Astrocyte (in vitro differentiated cells and primary cell): Measurements from ENCODE around the gene ALPG. TPM values are rescaled to one million over a fixed set of nuclear protein-coding genes. Genes with fewer than 3 reads are reported as not detected.
A peak's percentile ranks its signal among the peaks of the same experiment; 100 is the strongest.

ENCODE experiments used
- DNase-seq: peaks from one replicate; pipeline ENCODE4 v3.0.0-alpha.2; 2010; ENCODE audit warnings: low read depth
- FAIRE-seq: peaks from 2 replicates; lab custom pipeline; 2011; peaks lifted over from hg19 to GRCh38; lab: Jason Lieb, UNC
- H2AFZ ChIP-seq: 2 replicates; pipeline ENCODE4 v1.6.0; 2012; ENCODE audit warnings: low read depth, low read length, inconsistent platforms
- H3K27ac ChIP-seq: 2 replicates; pipeline ENCODE4 v1.5.1; 2011; ENCODE audit warnings: low read depth, low read length, inconsistent platforms
- H3K27me3 ChIP-seq: 2 replicates; pipeline ENCODE4 v1.6.0; 2011; ENCODE audit warnings: low read length, inconsistent platforms; ENCODE audit not compliant: insufficient read depth
- H3K36me3 ChIP-seq: 2 replicates; pipeline ENCODE4 v1.5.1; 2011; ENCODE audit warnings: low read length, inconsistent platforms; ENCODE audit not compliant: insufficient read depth
- H3K4me1 ChIP-seq: 2 replicates; pipeline ENCODE4 v1.5.1; 2011; ENCODE audit warnings: low read length, inconsistent platforms; ENCODE audit not compliant: insufficient read depth
- H3K4me2 ChIP-seq: 2 replicates; pipeline ENCODE4 v1.6.0; 2012; ENCODE audit warnings: low read length, inconsistent platforms
- H3K4me3 ChIP-seq: 2 replicates; pipeline ENCODE4 v1.5.1; 2011; ENCODE audit warnings: low read depth, mild to moderate bottlenecking, low read length, inconsistent platforms; ENCODE audit not compliant: insufficient read depth
- H3K79me2 ChIP-seq: 2 replicates; pipeline ENCODE4 v1.6.0; 2012; ENCODE audit warnings: mild to moderate bottlenecking, low read length, inconsistent platforms; ENCODE audit not compliant: insufficient read depth
- H3K9ac ChIP-seq: 2 replicates; pipeline ENCODE4 v1.6.0; 2012; ENCODE audit warnings: mild to moderate bottlenecking, low read length, inconsistent platforms
- H3K9me3 ChIP-seq: 2 replicates; pipeline ENCODE4 v1.5.1; 2012; ENCODE audit warnings: low read depth, mild to moderate bottlenecking, low read length, inconsistent platforms; ENCODE audit not compliant: insufficient read depth
- H4K20me1 ChIP-seq: 2 replicates; pipeline ENCODE4 v1.6.0; 2012; ENCODE audit warnings: low read length, inconsistent platforms; ENCODE audit not compliant: insufficient read depth
- H3K27ac Mint-ChIP-seq: one replicate; pipeline ENCODE4 v1.8.0; 2021; ENCODE audit warnings: mild to moderate bottlenecking, mixed read lengths; ENCODE audit not compliant: unreplicated experiment
- H3K27me3 Mint-ChIP-seq: one replicate; pipeline ENCODE4 v1.8.0; 2021; ENCODE audit warnings: low read depth, mixed read lengths; ENCODE audit not compliant: unreplicated experiment
- H3K36me3 Mint-ChIP-seq: one replicate; pipeline ENCODE4 v1.8.0; 2021; ENCODE audit warnings: low read depth, mixed read lengths; ENCODE audit not compliant: unreplicated experiment
- H3K4me1 Mint-ChIP-seq: one replicate; pipeline ENCODE4 v1.8.0; 2021; ENCODE audit warnings: low read depth, mixed read lengths; ENCODE audit not compliant: unreplicated experiment
- H3K4me3 Mint-ChIP-seq: one replicate; pipeline ENCODE4 v1.8.0; 2021; ENCODE audit warnings: mild to moderate bottlenecking, moderate library complexity, mixed read lengths; ENCODE audit not compliant: unreplicated experiment
- H3K9me3 Mint-ChIP-seq: one replicate; pipeline ENCODE4 v1.8.0; 2021; ENCODE audit warnings: mild to moderate bottlenecking, mixed read lengths; ENCODE audit not compliant: unreplicated experiment
- CTCF ChIP-seq: IDR thresholded peaks from 2 replicates; pipeline ENCODE4 v1.5.1; 2011; ENCODE audit warnings: low read depth, mild to moderate bottlenecking, inconsistent platforms, low read length, moderate library complexity; ENCODE audit not compliant: insufficient read depth
- EZH2 ChIP-seq: IDR thresholded peaks from 2 replicates; pipeline ENCODE4 v1.6.1; 2012; ENCODE audit warnings: mild to moderate bottlenecking, low read length, inconsistent platforms; ENCODE audit not compliant: insufficient read depth
- total RNA-seq: library from RNA; stranded (reverse); gene quantifications from 2 replicates; pipeline ENCODE4 v1.2.1, GENCODE V29; 2021

The ALPG gene
- total RNA-seq, 1 donor from 2014 or later: 0.27 TPM

GRCh38 chr2:232420073-232420454, 13.4 kb downstream of the ALPG start:
- no peak for DNase-seq
- Histone ChIP-seq H3K27ac (no peak overlapping the region), H2AFZ (no peak overlapping the region), H3K9ac (no peak overlapping the region), H3K4me1 (no peaks in the 10 kb centered on the region), H3K27me3 (peaks cover 60% of the 10 kb centered on the region), H3K9me3 (peaks cover 16% of the 10 kb centered on the region), H3K79me2 (no peaks in the 10 kb centered on the region), H4K20me1 (no peaks in the 10 kb centered on the region), H3K4me3 (no peak overlapping the region), H3K4me2 (no peak overlapping the region), H3K36me3 (no peaks in the 10 kb centered on the region)
- Mint-ChIP-seq H3K4me3 (no peak overlapping the region), H3K27me3 (peaks cover 80% of the 10 kb centered on the region), H3K36me3 (no peaks in the 10 kb centered on the region), H3K4me1 (no peaks in the 10 kb centered on the region), H3K9me3 (peaks cover 12% of the 10 kb centered on the region), H3K27ac (no peak overlapping the region)
- TF ChIP-seq CTCF: no peak
- peak; percentile 17 for TF ChIP-seq EZH2
- no peak for FAIRE-seq

- DNase-seq (peak; percentile 3), FAIRE-seq (no peak)
- Mint-ChIP-seq H3K4me3 (no peak overlapping the region), H3K9me3 (peaks cover 12% of the 10 kb centered on the region), H3K27me3 (peaks cover 80% of the 10 kb centered on the region), H3K4me1 (no peaks in the 10 kb centered on the region), H3K27ac (no peak overlapping the region), H3K36me3 (no peaks in the 10 kb centered on the region)
- Histone ChIP-seq H3K4me3 (no peak overlapping the region), H3K36me3 (no peaks in the 10 kb centered on the region), H3K27me3 (peaks cover 59% of the 10 kb centered on the region), H3K4me2 (peak overlapping the region; percentile 59), H3K9me3 (peaks cover 16% of the 10 kb centered on the region), H3K9ac (no peak overlapping the region), H4K20me1 (no peaks in the 10 kb centered on the region), H3K4me1 (no peaks in the 10 kb centered on the region), H2AFZ (no peak overlapping the region), H3K27ac (no peak overlapping the region), H3K79me2 (no peaks in the 10 kb centered on the region)
- TF ChIP-seq EZH2 (peak; percentile 81), CTCF (no peak)
These were observed 14.0 kb downstream of the ALPG start for GRCh38 chr2:232420463-232421188.

GRCh38 chr2:232421189-232421785, 14.6 kb downstream of the ALPG start:
- no peaks in the 10 kb centered on the region for H3K4me1 Mint-ChIP-seq
- no peak overlapping the region for H3K4me3 ChIP-seq

More at GRCh38 chr2:232421189-232421785, 14.6 kb downstream of the ALPG start:
- Histone ChIP-seq H3K27ac (no peak overlapping the region), H3K27me3 (peaks cover 59% of the 10 kb centered on the region), H3K4me1 (no peaks in the 10 kb centered on the region), H3K79me2 (no peaks in the 10 kb centered on the region), H2AFZ (no peak overlapping the region), H3K9me3 (peaks cover 16% of the 10 kb centered on the region), H3K4me2 (peak overlapping the region; percentile 59), H3K36me3 (no peaks in the 10 kb centered on the region), H4K20me1 (no peaks in the 10 kb centered on the region), H3K9ac (no peak overlapping the region)
- no peak for FAIRE-seq
- Mint-ChIP-seq H3K36me3 (no peaks in the 10 kb centered on the region), H3K9me3 (peaks cover 12% of the 10 kb centered on the region), H3K4me3 (no peak overlapping the region), H3K27ac (no peak overlapping the region), H3K27me3 (peaks cover 78% of the 10 kb centered on the region)
- no peak for TF ChIP-seq CTCF
- TF ChIP-seq EZH2: no peak
- no peak for DNase-seq
